Activated T-cell treated with anti-CD3 and anti-CD28 coated beads, Interleukin-2, amount 50 U/mL, for 48 hours (primary cell): Measurements from ENCODE around the gene B3GALNT2.

Experiments used
- DNase-seq, 2 experiments: peaks; one replicate each; pipeline ENCODE4 v3.0.0-alpha.2; 2020

B3GALNT2 gene

GRCh38 chr1:235408503-235408960 is 95.7 kb downstream of the B3GALNT2 start:
- no peak for DNase-seq

DNA sequence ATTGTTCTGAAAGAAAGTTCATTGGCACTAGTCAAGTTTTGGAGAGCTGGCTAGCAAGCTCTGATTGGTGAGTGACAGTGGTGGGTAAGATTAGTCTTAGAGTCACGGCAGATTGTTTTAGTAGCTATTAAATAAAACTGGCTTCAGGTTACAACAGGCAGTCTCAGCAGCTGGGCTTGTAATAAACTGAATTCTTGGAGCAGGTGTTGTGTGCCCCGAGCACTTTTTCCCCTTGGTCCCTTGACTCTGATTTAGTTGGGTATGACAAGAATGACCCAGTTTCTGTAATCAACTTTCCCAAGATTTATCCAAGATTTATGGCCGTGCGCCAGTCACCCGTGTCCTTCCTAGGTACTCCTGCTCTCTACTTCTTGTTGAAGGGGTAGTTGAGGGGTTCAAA is 96.8 kb downstream of the B3GALNT2 start:
- no peak for DNase-seq

DNA sequence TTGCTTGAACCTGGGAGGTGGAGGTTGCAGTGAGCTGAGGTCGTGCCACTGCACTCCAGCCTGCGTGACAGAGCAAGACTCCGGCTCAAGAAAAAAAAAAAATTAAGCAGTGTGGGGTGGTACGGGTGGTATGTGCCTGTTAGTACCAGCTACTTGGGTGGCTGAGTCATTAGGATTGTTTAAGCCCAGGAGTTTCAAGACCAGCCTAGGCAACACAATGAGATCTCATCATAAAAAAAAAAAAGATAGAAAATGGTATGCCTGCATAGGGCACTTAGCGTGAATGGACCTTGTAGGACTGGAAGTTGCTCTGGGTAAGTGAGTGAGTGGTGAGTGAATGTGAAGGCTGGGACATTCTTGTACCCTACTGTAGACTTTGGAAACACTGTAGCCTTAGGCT is 100.1 kb downstream of the B3GALNT2 start:
- no peak for DNase-seq

GRCh38 chr1:235403593-235403992 is 100.7 kb downstream of the B3GALNT2 start:
- no peak for DNase-seq

GRCh38 chr1:235402457-235403200 is 101.6 kb downstream of the B3GALNT2 start:
- DNase-seq, result no peak

DNA sequence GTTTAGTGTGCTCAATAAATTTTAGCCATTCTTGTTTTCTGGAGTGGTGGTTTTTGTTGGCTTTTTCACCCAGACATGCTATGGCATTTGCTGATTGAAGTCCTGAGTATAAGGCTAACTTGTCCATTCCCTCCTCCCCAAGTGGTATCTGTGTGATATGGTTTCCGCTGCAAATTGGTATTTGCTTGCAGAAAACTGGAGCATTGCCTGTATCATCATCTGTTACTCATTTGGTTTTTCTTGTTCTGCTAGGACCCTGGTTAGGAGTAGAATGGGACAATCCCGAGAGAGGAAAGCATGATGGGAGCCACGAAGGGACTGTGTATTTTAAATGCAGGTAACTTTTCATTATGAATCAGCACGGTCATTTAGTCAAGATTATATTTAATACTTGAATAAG is 103.0 kb downstream of the B3GALNT2 start:
- no peak for DNase-seq
